Measurements from ENCODE around the gene LYRM2. TPM values are rescaled to one million over a fixed set of nuclear protein-coding genes. Genes with fewer than 3 reads are reported as not detected.

Gene LYRM2
- total and polyA plus RNA-seq, 9 donors: 11.8 to 44.0 (median 26.2) TPM

- intact Hi-C loops (cut with DNase I): no loop called here
- H3K27me3 ChIP-seq: no peaks in the 10 kb centered on the region
- H3K4me1 ChIP-seq (ENCODE audit: insufficient read depth): peaks cover 6% of the 10 kb centered on the region
- TF ChIP-seq EP300 (IDR thresholded peaks at IDR 0.05) (no peak), POLR2A (IDR thresholded peaks at IDR 0.05) (no peak)
- no peak for DNase-seq
- H3K27ac ChIP-seq: no peak overlapping the region
- H3K36me3 ChIP-seq: no peaks in the 10 kb centered on the region
- H3K9me3 ChIP-seq: no peaks in the 10 kb centered on the region
- 93 to 98% (median 96%) methylated on average over 4 of the region's 4 CpGs for WGBS, 3 donors
- H3K4me3 ChIP-seq: no peak overlapping the region
Measured at GRCh38 chr6:89591745-89592144, 46.8 kb downstream of the LYRM2 start.

GRCh38 chr6:89590133-89590532, 48.4 kb downstream of the LYRM2 start:
- TF ChIP-seq EP300 (IDR thresholded peaks at IDR 0.05) (no peak), CTCF (IDR thresholded peaks at IDR 0.05) (no peak), POLR2A (IDR thresholded peaks at IDR 0.05) (no peak)
- H3K27ac ChIP-seq: no peak overlapping the region
- no peaks in the 10 kb centered on the region for H3K9me3 ChIP-seq
- H3K4me3 ChIP-seq: no peak overlapping the region
- intact Hi-C loops (cut with DNase I): no loop called here
- DNase-seq: no peak
- H3K27me3 ChIP-seq: no peaks in the 10 kb centered on the region
- 37 to 48% (median 41%) methylated on average over 2 of the region's 2 CpGs for WGBS, 3 donors
- peaks cover 6% of the 10 kb centered on the region for H3K4me1 ChIP-seq (ENCODE audit: insufficient read depth)
- no peaks in the 10 kb centered on the region for H3K36me3 ChIP-seq

GRCh38 chr6:89589297-89590025, 49.1 kb downstream of the LYRM2 start:
- Histone ChIP-seq H3K36me3 (no peaks in the 10 kb centered on the region), H3K4me1 (ENCODE audit: insufficient read depth) (peaks cover 6% of the 10 kb centered on the region), H3K27ac (no peak overlapping the region), H3K9me3 (no peaks in the 10 kb centered on the region), H3K27me3 (no peaks in the 10 kb centered on the region), H3K4me3 (no peak overlapping the region)
- intact Hi-C loops (cut with DNase I): no loop called here
- DNase-seq: no peak
- no peak for TF ChIP-seq POLR2A (IDR thresholded peaks at IDR 0.05)
- TF ChIP-seq EP300 (IDR thresholded peaks at IDR 0.05): no peak
- TF ChIP-seq CTCF (IDR thresholded peaks at IDR 0.05): no peak
- WGBS, 3 donors: 82 to 88% (median 83%) methylated on average over 7 of the region's 7 CpGs

GRCh38 chr6:89585154-89585553, 53.4 kb downstream of the LYRM2 start:
- DNase-seq: no peak
- no peak overlapping the region for H3K4me3 ChIP-seq
- no peaks in the 10 kb centered on the region for H3K36me3 ChIP-seq
- H3K27me3 ChIP-seq: no peaks in the 10 kb centered on the region
- no peaks in the 10 kb centered on the region for H3K9me3 ChIP-seq
- no peak overlapping the region for H3K27ac ChIP-seq
- intact Hi-C loops (cut with DNase I): no loop called here
- 18 to 30% (median 20%) methylated on average over 1 of the region's 1 CpG for WGBS, 3 donors
- H3K4me1 ChIP-seq (ENCODE audit: insufficient read depth): peaks cover 2% of the 10 kb centered on the region
- TF ChIP-seq EP300 (IDR thresholded peaks at IDR 0.05) (no peak), POLR2A (IDR thresholded peaks at IDR 0.05) (no peak), CTCF (IDR thresholded peaks at IDR 0.05) (no peak)

GRCh38 chr6:89584539-89584938, 54.0 kb downstream of the LYRM2 start:
- DNase-seq: no peak
- 45 to 70% (median 60%) methylated on average over 3 of the region's 3 CpGs for WGBS, 3 donors
- Histone ChIP-seq H3K27ac (no peak overlapping the region), H3K36me3 (no peaks in the 10 kb centered on the region), H3K4me3 (no peak overlapping the region), H3K4me1 (ENCODE audit: insufficient read depth) (no peaks in the 10 kb centered on the region), H3K9me3 (no peaks in the 10 kb centered on the region), H3K27me3 (no peaks in the 10 kb centered on the region)
- intact Hi-C loops (cut with DNase I): no loop called here
- TF ChIP-seq POLR2A (IDR thresholded peaks at IDR 0.05): no peak
- TF ChIP-seq CTCF (IDR thresholded peaks at IDR 0.05): no peak
- no peak for TF ChIP-seq EP300 (IDR thresholded peaks at IDR 0.05)

Data from ovary (tissue), 9 donors.